Hepatocyte (in vitro differentiated cells): ENCODE data around the gene PITX2. TPM values are rescaled to one million over a fixed set of nuclear protein-coding genes. Genes with fewer than 3 reads are reported as not detected.
A peak's percentile ranks its signal among the peaks of the same experiment; 100 is the strongest.

ENCODE experiments used
- DNase-seq: peaks from one replicate; pipeline ENCODE4 v3.0.0-alpha.2; 2016; ENCODE audit warnings: low spot score
- H2AFZ ChIP-seq: fragments of 200-600 bp; sonication (generic); 2 replicates; pipeline ENCODE4 v1.6.0; 2016; ENCODE audit warnings: antibody characterized with exemption, mild to moderate bottlenecking
- H3K27ac ChIP-seq: fragments of 200-600 bp; sonication (generic); 2 replicates; pipeline ENCODE4 v1.5.1; 2016; ENCODE audit warnings: mild to moderate bottlenecking
- H3K27me3 ChIP-seq: fragments of 200-600 bp; sonication (generic); 2 replicates; pipeline ENCODE4 v1.6.1; 2016
- H3K36me3 ChIP-seq: fragments of 200-600 bp; sonication (generic); replicated peaks from 2 replicates; pipeline ENCODE4 v1.5.1; 2016; ENCODE audit warnings: low read depth; ENCODE audit not compliant: insufficient read depth
- H3K4me1 ChIP-seq: fragments of 200-600 bp; sonication (generic); 2 replicates; pipeline ENCODE4 v1.5.1; 2016; ENCODE audit warnings: mild to moderate bottlenecking, moderate library complexity; ENCODE audit not compliant: insufficient read depth
- H3K4me2 ChIP-seq: fragments of 200-600 bp; sonication (generic); 2 replicates; pipeline ENCODE4 v1.6.0; 2016
- H3K4me3 ChIP-seq: fragments of 200-600 bp; sonication (generic); 2 replicates; pipeline ENCODE4 v1.5.1; 2016; ENCODE audit warnings: mild to moderate bottlenecking
- H3K79me2 ChIP-seq: fragments of 200-600 bp; sonication (generic); 2 replicates; pipeline ENCODE4 v1.6.0; 2017; ENCODE audit warnings: mild to moderate bottlenecking
- H3K9me2 ChIP-seq: fragments of 200-600 bp; sonication (generic); replicated peaks from 2 replicates; pipeline ENCODE4 v1.6.0; 2017; ENCODE audit warnings: mild to moderate bottlenecking; ENCODE audit not compliant: insufficient read depth
- H3K9me3 ChIP-seq: fragments of 200-600 bp; sonication (generic); 2 replicates; pipeline ENCODE4 v1.5.1; 2016; ENCODE audit warnings: low read depth, mild to moderate bottlenecking
- H4K20me1 ChIP-seq: fragments of 200-600 bp; sonication (generic); 2 replicates; pipeline ENCODE4 v1.6.0; 2016; ENCODE audit warnings: mild to moderate bottlenecking; ENCODE audit not compliant: insufficient read depth, poor library complexity, severe bottlenecking
- EZH2 ChIP-seq: fragments of 200-600 bp; sonication (generic); IDR thresholded peaks from 2 replicates; pipeline ENCODE4 v1.6.1; 2016; ENCODE audit warnings: antibody characterized with exemption, mild to moderate bottlenecking, borderline replicate concordance
- EZH2phosphoT487 ChIP-seq: fragments of 200-600 bp; sonication (generic); IDR thresholded peaks from one replicate; pipeline ENCODE4 v1.6.1; 2018; ENCODE audit warnings: antibody characterized with exemption, mild to moderate bottlenecking, low read depth, moderate library complexity; ENCODE audit not compliant: unreplicated experiment, severe bottlenecking
- WGBS: methylation state at CpG from one replicate; pipeline ENCODE4 v1.1.6; 2016; ENCODE audit warnings: low lambda C conversion rate; ENCODE audit errors: missing lambda C conversion rate; 5-methylcytosine and 5-hydroxymethylcytosine counted together
- polyA plus RNA-seq: library from polyadenylated mRNA; unstranded; fragments of >200 nt; fragmentation: Nextera tagmentation; extraction: Ambion mirVana; gene quantifications from 2 replicates; pipeline ENCODE4 v1.2.1, GENCODE V29; 2016
- total RNA-seq: library from RNA; depleted of rRNA; stranded (reverse); fragments of >200 nt; gene quantifications from 2 replicates; pipeline ENCODE4 v1.2.3, GENCODE V29; 2014
- TF ChIP-seq, protein P1 (sequence below): fragments of 200-600 bp; sonication (generic); IDR thresholded peaks from 2 replicates; pipeline ENCODE4 v1.5.1; 2016; ENCODE audit warnings: antibody characterized with exemption, mild to moderate bottlenecking; ENCODE audit not compliant: poor library complexity

PITX2 gene
- total and polyA plus RNA-seq, 2 experiments from 2014 or later: 80.5 to 147 TPM

DNA sequence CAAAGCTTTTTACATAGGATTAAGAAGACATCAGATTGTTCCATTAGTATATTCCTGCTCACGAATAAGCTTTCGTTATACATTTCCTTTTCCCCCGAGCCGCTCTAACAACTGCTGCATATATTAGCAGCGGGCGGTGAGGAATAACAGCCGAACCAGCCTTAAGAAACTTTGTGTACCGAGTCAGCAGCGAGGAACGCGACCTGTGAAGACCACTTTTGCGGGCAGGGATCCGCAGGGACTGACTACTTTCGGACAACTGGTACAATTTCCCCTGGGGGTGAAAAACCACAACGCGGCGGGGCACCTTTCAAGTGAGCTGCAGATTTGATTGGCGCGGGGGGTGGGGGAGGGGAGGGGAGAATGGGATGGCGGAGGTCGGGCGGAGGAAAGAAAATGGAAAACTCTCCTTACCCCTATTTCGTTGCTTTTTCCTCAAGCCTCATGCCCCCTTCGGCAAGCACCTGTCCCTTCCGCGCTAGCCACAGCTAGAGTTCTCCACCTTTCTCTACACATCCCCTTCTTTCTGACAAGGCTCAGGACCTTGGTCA, 5.9 kb upstream of the PITX2 start:
- TF ChIP-seq, protein P1, sequence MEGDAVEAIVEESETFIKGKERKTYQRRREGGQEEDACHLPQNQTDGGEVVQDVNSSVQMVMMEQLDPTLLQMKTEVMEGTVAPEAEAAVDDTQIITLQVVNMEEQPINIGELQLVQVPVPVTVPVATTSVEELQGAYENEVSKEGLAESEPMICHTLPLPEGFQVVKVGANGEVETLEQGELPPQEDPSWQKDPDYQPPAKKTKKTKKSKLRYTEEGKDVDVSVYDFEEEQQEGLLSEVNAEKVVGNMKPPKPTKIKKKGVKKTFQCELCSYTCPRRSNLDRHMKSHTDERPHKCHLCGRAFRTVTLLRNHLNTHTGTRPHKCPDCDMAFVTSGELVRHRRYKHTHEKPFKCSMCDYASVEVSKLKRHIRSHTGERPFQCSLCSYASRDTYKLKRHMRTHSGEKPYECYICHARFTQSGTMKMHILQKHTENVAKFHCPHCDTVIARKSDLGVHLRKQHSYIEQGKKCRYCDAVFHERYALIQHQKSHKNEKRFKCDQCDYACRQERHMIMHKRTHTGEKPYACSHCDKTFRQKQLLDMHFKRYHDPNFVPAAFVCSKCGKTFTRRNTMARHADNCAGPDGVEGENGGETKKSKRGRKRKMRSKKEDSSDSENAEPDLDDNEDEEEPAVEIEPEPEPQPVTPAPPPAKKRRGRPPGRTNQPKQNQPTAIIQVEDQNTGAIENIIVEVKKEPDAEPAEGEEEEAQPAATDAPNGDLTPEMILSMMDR: no peak
- TF ChIP-seq EZH2: peak; percentile 74
- Histone ChIP-seq H3K9me2 (no peaks in the 10 kb centered on the region), H3K9me3 (no peaks in the 10 kb centered on the region), H3K27ac (peak overlapping the region; percentile 89), H3K79me2 (peaks cover 69% of the 10 kb centered on the region), H3K4me3 (peak overlapping the region; percentile 19), H3K36me3 (no peaks in the 10 kb centered on the region), H3K27me3 (peaks cover 36% of the 10 kb centered on the region), H3K4me2 (peak overlapping the region; percentile 91), H4K20me1 (no peaks in the 10 kb centered on the region), H2AFZ (peak overlapping the region; percentile 46), H3K4me1 (peaks cover 23% of the 10 kb centered on the region)
- WGBS: 19% methylated on average over 20 of the region's 26 CpGs
- no peak for DNase-seq

- Histone ChIP-seq H3K79me2 (peaks cover 66% of the 10 kb centered on the region), H3K4me2 (peak overlapping the region; percentile 91), H3K4me1 (peaks cover 23% of the 10 kb centered on the region), H3K27ac (peak overlapping the region; percentile 89), H3K4me3 (peak overlapping the region; percentile 19), H2AFZ (no peak overlapping the region), H4K20me1 (no peaks in the 10 kb centered on the region), H3K9me3 (no peaks in the 10 kb centered on the region), H3K9me2 (no peaks in the 10 kb centered on the region), H3K36me3 (no peaks in the 10 kb centered on the region), H3K27me3 (peaks cover 29% of the 10 kb centered on the region)
- TF ChIP-seq, protein P1: no peak
- 30% methylated on average over 11 of the region's 11 CpGs for WGBS
- no peak for DNase-seq
These were observed 5.2 kb upstream of the PITX2 start for GRCh38 chr4:110627977-110628662.

- peaks cover 67% of the 10 kb centered on the region for H3K79me2 ChIP-seq
- H4K20me1 ChIP-seq: peaks cover 6% of the 10 kb centered on the region
- H3K4me3 ChIP-seq: no peak overlapping the region
- peaks cover 19% of the 10 kb centered on the region for H3K4me1 ChIP-seq
- TF ChIP-seq EZH2 (no peak), EZH2phosphoT487 (no peak)
- TF ChIP-seq, protein P1: no peak
- no peaks in the 10 kb centered on the region for H3K9me2 ChIP-seq
- no peaks in the 10 kb centered on the region for H3K36me3 ChIP-seq
- H3K4me2 ChIP-seq: peak overlapping the region; percentile 91
- H2AFZ ChIP-seq: no peak overlapping the region
- no peak for DNase-seq
- H3K9me3 ChIP-seq: no peaks in the 10 kb centered on the region
- peak overlapping the region; percentile 89 for H3K27ac ChIP-seq
- peaks cover 31% of the 10 kb centered on the region for H3K27me3 ChIP-seq
- WGBS: 53% methylated on average over 13 of the region's 13 CpGs
These were observed 3.8 kb upstream of the PITX2 start for GRCh38 chr4:110626532-110627153.
